Gastroesophageal sphincter (tissue), 3 donors: Measurements from ENCODE around the gene IL19.

Experiments
- CTCF ChIP-seq, 4 experiments: fragments of 200-600 bp in 2 of 4; fragments of 450-650 bp in 2 of 4; sonication (generic) in 1 of 4; IDR thresholded peaks; one replicate each; pipeline ENCODE4 v1.5.1; 2017 to 2019; ENCODE audit warnings: antibody characterized with exemption in 4 of 4, mild to moderate bottlenecking in 2 of 4, moderate library complexity in 2 of 4
- EP300 ChIP-seq: sonication (generic); formaldehyde crosslinking; IDR thresholded peaks from one replicate; pipeline ENCODE4 v1.6.1; 2017; ENCODE audit warnings: antibody characterized with exemption, mild to moderate bottlenecking

DNA sequence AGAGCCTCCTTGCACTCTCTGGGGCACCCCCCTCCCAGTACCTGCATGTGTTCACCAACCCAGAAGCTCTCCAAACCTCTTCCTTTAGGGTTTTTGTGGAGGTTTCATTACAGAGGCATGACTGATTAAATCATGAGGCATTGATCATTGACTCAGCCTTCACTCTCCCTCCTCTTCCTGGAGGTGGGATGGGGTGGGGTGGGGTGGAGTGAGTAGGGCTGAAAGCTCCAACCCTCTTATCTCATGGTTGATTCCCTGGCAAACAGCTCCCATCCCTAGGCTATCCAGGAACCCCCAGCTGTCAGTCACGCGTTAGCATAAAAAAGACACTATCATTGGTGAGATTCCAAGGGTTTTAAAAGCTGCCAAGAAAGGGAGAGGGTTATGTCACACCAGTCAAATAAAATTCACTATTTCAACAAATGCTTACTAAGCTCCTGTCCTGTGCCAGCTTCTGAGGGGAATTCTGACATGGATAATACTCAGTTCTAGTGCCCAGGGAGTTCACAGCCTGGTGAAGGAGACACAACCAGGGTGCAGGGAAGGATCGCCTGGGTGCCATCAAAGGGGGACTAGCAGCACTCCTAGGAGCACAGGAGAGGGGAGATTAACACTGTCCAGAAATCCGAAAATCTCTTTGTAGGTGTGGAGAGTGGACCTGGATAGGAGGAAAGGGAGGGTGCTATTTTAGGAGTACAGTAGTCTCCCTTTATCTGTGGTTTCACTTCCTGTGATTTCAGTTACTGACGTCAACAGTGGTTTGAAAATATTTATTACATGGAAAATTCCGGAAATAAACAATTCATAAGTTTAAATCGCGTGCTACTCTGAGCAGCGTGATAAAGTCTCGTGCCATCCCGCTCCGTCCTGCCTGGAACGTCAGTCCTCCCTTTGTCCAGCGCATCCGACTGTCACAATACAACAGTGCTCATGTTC, 119.8 kb downstream of the IL19 start:
- TF ChIP-seq CTCF (IDR thresholded peaks at IDR 0.05): no peak
- no peak for TF ChIP-seq EP300
